Measurements from ENCODE around the gene AGAP2.

Gene AGAP2

DNA sequence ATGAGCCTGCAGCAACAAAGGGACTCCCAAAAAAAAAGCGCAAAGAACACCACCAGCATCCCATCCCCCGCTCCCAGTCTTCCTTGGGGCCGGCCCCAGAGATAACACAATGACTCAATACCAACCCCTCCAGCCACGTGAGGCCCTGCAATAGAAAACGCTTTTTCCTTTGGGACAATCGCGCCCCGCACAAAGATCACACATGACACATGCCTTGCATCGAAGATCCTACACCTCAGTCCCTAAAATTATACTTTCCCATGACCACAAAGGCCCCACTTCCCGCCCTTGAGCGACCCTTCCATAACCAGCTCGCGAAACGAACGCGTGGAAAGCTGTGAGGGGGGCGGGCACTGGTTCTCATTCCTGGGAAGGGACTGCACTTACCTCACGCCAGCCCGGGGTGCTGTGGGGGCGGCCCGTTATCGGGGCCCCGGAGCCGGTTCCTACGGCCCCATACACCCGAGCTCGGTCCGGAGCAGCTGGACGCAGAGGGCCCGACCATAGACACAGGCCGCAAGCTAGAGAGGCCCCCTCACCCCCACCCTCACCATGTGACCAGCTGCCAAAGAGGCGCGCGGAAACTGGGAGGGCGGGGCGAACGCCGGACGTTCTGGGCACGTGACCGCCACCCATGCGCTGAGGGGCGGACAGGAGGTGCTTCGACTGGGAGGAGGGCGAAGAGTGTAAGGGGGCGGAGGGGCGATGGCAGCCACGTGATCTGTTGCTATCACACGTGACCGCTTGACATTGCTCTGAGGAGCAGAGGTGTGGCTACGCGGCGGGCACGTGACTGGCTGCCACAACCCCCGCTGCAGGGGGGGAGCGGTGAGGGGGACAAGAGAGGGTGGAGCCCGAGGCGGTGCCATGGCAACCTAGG is 13.5 kb upstream of the AGAP2 start, which contains the start of gene CDK4:
Gene CDK4, minus strand, starts transcription at position 523 of the 880 bp plus-strand sequence. CDS start 593 bp downstream, outside the sequence.
- DNase-seq = peak; percentile 100

DNA sequence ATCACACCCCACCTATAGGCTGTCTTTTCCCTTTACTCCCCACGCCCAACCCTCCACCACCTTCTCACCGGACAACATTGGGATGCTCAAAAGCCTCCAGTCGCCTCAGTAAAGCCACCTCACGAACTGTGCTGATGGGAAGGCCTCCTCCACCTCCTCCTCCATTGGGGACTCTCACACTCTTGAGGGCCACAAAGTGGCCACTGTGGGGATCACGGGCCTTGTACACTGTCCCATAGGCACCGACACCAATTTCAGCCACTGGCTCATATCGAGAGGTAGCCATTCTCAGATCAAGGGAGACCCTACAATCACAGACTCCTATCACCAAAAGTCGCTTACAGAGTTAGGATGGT is 12.9 kb upstream of the AGAP2 start:
- DNase-seq = no peak

DNA sequence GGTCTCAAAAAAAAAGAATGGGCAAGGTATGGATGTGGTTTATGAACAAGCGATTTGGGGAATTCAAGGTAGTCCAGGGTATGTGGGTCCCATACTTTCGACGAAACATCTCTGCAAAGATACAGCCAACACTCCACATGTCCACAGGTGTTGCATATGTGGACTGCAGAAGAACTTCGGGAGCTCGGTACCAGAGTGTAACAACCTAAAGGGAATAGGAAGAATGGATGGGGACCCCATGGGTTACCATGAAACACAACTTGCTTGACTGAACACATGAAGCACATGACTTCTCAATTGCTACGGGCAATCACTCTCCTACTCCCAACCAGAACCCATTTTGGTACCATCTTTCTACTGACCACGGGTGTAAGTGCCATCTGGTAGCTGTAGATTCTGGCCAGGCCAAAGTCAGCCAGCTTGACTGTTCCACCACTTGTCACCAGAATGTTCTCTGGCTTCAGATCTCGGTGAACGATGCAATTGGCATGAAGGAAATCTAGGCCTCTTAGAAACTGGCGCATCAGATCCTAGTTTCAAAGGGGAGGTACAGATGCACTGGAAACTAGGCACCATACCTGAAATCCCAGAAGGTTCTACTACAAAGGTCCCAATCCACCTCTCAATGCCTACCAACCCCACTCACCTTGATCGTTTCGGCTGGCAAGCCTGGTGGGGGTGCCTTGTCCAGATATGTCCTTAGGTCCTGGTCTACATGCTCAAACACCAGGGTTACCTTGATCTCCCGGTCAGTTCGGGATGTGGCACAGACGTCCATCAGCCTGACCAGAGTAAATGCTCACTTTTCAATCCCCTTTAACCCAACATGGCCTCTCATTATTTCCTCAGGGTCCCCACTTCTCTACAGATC is 12.3 kb upstream of the AGAP2 start:
- no peak for DNase-seq

DNA sequence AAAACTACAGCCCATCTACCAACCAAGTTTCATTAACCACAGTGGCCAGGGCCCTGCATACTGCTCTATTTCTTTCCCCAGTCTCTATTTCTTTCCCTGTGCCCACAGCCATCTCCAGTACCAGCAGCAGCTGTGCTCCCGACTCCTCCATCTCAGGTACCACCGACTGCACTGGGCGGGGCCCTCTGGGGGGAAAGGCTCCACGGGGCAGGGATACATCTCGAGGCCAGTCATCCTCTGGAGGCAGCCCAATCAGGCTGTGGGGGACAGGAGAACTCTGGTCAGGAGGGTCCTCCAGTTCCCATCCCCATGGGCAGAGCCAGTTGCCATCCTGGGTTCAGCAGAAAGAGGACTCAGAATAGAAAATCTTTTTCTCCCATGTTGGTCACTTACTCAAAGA is 10.5 kb upstream of the AGAP2 start:
- DNase-seq = no peak

GRCh38 chr12:57746025-57746424 is 7.5 kb upstream of the AGAP2 start:
- no peak for DNase-seq

- DNase-seq = no peak
Observed at GRCh38 chr12:57745485-57745881, 6.9 kb upstream of the AGAP2 start.

- DNase-seq = peak; percentile 96
Observed at GRCh38 chr12:57744777-57745484, 6.4 kb upstream of the AGAP2 start, which contains the start of gene TSPAN31. TSPAN31 (plus strand) TSS chr12:57745039; CDS start chr12:57745155, 116 bp downstream.

- DNase-seq = peak; percentile 84
Observed at GRCh38 chr12:57744194-57744776, 5.7 kb upstream of the AGAP2 start.

- DNase-seq = no peak
Observed at GRCh38 chr12:57743769-57744168, 5.2 kb upstream of the AGAP2 start.

DNA sequence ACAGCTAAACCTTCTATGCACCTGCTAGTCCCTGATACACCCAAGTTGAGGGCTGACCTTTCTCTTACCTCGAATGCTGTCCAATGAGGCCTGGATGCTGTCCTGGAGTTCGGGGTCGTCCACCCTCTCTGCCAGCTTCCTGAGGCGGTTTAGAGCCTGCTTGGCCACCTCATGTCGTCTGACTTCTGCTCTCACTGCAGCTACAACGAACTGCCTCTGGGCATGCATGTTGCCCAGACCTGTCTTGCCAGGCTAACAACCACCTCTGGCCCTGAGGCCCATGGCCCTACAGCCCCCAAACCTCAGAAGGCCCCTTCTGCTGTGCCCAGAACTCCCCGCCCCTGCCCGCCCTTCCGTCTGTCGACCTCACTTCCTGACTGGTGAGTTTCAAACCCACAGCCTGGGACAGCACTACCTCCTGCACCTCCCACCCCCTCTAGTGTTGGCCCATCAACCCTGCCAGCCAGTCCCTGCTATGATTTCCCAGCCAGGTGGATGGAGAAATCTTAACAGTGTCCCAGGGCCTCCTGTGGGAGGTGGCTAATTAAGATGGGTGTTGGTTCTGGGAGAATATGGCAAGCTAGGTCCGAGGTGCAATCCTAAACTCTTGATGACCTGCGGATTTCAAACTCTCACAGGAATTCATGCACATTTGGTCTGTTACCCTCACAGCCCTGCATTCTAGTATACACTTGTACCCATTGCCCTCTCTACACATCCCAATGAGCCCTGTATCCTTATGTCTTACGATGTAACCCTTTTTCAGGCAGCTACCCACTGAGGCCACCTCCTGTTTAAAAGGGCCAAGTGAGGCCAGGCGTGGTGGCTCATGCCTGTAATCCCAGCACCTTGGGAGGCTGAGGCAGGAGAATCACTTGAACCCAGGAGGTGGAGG is 3.5 kb upstream of the AGAP2 start:
- DNase-seq = peak; percentile 81

GRCh38 chr12:57741413-57741789 is 2.9 kb upstream of the AGAP2 start:
- DNase-seq = no peak

DNA sequence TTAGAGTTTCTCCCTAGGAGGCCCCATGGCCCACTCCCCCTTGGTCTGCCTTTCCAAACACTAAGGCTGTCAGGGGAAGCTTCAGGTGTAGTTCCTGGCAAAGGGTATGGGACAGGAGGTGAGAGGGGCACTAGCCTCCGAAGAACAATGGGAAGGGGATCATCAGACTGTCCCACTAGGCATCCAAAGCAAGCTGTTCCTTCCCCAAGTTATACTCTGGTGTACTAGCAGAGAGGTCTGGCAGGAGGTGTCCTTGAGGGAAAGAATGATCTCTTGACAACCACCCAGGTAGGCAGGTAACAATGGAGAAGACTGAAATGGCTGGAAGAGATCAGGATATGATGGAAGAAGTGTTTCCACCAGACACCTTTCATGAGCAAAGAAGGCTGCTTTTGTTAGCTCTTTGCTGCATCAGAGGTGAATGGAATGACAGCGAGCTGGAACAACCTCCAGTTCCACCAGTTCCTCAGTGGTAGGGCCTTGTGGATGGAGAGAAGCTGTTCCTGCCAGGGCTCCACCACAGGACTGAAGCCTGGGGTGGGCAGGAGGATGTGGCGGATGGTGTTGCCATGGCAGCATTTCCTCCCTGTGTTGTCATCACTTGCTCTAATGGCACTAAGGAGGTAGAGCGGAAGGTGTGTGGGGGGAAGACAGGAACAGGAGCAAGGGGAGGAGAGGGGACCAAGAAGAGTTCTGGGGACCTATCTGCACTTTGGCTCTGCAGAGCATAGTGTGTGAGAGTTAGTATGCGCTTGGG is 2.3 kb upstream of the AGAP2 start:
- peak; percentile 72 for DNase-seq

DNA sequence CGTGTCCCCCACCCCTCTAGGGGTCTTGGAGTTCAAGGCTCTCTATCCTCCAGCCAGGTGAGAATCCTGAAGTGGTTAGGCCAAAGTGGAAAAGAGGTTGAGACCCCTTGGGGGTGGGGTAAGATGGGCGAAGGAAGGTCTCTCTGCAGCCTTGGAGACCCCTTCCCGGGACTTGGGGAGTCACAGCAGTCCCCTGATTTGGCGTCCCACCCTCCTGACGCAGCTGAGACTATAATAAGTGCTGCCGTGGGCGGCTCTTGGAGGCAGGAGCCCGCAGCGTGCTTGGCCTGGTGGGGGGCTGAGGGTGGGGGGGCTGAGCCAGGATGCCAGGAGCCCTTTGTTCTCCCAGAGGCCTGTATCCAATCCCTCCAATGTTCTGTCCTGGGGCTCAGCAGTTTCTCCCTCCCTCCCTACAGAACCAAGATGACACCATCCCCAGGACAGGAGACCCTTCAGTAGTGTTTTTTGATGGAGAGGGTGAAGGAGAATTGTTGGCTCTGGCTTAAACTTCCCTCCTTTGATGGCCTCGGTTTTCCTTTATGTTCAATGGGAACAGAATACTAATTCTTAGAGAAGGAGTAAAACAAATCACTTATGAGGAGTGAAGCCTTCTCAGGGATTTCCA is 1.5 kb upstream of the AGAP2 start:
- no peak for DNase-seq

DNA sequence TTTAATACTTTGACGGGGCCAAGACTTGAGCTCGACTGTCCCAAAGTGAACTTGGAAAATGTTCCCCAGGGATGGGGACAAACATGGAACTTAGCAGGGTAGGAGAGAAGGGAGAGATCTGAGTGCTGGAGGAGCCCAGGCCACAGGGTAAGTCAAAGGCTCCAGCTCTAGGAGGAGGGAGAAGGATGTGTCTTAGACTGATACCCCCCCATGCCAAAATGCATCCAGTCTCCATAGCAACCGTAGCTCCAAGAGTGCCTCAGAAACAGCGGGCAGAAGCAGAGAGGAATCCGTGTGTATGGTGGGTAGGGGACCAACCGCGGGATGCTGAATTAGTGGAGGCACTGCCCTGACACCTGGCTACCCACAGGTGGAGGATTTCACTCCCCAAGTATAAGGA is 845 bp upstream of the AGAP2 start:
- DNase-seq = no peak

DNA sequence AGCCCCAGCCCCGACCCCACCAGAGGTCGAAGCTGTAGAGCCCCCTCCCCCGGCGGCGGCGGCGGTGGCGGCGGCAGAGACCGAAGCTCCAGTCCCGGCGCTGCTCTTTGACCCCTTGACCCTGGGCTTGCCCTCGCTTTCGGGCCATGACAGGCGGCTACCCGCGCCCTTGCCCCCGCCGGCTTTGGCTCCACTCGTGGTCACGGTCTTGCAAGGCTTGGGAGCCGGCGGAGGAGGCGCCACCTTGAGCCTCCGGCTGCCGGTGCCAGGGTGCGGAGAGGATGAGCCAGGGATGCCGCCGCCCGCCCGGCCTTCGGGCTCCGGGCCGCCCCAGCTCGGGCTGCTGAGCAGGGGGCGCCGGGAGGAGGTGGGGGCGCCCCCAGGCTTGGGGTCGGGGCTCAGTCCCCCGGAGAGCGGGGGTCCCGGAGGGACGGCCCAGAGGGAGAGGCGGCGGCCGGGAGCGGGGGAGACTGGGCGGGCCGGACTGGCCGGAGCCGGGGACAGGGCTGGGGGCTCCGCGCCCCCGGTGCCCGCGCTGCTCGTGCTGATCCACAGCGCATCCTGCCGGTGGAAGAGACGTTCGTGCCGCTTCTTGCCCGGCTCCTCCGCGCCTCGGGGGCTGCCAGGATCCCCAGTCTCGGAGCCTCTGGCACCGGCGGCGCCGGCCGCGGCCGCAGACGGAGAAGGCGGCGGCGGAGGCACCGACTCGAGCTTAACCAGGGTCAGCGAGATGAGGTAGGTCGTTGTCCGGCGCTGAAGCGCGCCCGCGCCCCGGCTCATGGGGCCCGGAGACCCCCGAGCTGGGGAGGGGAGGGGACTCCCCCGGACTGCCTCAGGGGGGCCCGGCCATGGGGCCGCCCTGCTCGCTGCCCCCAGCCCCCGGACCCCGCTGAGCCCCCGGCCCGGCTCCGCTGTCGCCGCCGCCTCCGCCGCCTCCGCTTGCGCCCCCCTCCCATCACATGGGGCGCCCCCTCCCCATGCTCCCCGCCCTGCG is 778 bp downstream of the AGAP2 start:
- DNase-seq = no peak

- DNase-seq = no peak
Observed at GRCh38 chr12:57736741-57737466, 1.6 kb downstream of the AGAP2 start.

DNA sequence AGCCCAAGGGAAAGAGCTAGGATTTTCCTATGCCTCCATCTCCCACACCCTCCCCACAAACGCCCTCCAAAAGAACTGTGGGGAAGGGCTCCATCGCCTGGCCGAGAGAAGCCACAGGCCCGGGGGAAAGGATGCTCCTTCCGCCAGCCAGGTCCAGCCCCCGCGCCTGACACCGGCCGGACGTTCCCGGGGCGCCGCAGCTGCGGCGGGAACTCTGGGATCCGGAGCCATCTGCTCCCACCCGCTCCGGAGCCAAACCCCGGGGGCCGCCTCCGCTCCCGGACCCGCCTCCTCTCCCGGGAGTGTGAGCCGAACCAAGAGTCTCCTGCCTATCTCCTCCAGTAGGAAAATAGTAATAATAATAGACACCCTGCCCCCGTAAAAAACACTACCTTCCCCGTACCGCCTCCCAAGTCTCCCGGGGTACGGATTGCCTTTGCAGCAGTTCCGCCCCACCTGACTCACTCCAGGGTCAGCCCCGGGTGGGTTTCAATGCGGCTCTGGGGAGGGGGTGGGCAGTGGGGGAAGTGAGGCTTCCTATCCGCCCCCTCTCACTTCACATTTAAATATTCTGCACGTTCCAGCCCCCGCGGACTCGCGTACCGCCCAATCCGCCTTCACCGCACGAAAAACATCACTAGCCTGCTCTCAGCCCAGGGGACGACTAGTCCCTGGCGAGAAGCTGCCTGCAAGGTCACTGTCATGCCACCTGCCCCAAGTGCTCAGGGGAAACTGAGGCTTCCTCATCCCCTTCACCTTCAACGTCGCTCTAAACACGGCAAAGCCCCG is 2.4 kb downstream of the AGAP2 start:
- no peak for DNase-seq

All from stimulated activated CD4-positive, alpha-beta T cell treated with anti-CD3 and anti-CD28 coated beads, Interleukin-1b, Interleukin-23, amount 100 ng/mL, for 48 hours (primary cell).